Chondrocyte (in vitro differentiated cells): ENCODE data around the gene KIAA0232. TPM values are rescaled to one million over a fixed set of nuclear protein-coding genes. Genes with fewer than 3 reads are reported as not detected.

Experiments used
- DNase-seq: peaks from one replicate; pipeline ENCODE4 v3.0.0; 2021; ENCODE audit warnings: mixed read lengths, low spot score
- H3K27ac Mint-ChIP-seq: one replicate; pipeline ENCODE4 v1.8.0; 2021; ENCODE audit warnings: mild to moderate bottlenecking, moderate library complexity, mixed read lengths; ENCODE audit not compliant: unreplicated experiment
- H3K27me3 Mint-ChIP-seq: 2 replicates; pipeline ENCODE4 v1.8.0; 2021; ENCODE audit warnings: low read depth, mixed read lengths
- H3K36me3 Mint-ChIP-seq: 2 replicates; pipeline ENCODE4 v1.8.0; 2021; ENCODE audit warnings: low read depth, mixed read lengths
- H3K4me1 Mint-ChIP-seq: 2 replicates; pipeline ENCODE4 v1.8.0; 2021; ENCODE audit warnings: low read depth, mild to moderate bottlenecking, mixed read lengths
- H3K4me3 Mint-ChIP-seq: one replicate; pipeline ENCODE4 v1.8.0; 2021; ENCODE audit warnings: mild to moderate bottlenecking, moderate library complexity, mixed read lengths; ENCODE audit not compliant: unreplicated experiment
- H3K9me3 Mint-ChIP-seq: 2 replicates; pipeline ENCODE4 v1.8.0; 2021; ENCODE audit warnings: low read depth, mixed read lengths
- CTCF ChIP-seq: fragments of 200-600 bp; sonication (generic); IDR thresholded peaks from 2 replicates; pipeline ENCODE4 v1.5.0; 2021; ENCODE audit warnings: antibody characterized with exemption, mild to moderate bottlenecking, moderate library complexity
- total RNA-seq: library from RNA; stranded (reverse); gene quantifications from 3 replicates; pipeline ENCODE4 v1.2.1, GENCODE V29; 2021

The KIAA0232 gene
- total RNA-seq, 1 donor from 2014 or later: 24.7 TPM

DNA sequence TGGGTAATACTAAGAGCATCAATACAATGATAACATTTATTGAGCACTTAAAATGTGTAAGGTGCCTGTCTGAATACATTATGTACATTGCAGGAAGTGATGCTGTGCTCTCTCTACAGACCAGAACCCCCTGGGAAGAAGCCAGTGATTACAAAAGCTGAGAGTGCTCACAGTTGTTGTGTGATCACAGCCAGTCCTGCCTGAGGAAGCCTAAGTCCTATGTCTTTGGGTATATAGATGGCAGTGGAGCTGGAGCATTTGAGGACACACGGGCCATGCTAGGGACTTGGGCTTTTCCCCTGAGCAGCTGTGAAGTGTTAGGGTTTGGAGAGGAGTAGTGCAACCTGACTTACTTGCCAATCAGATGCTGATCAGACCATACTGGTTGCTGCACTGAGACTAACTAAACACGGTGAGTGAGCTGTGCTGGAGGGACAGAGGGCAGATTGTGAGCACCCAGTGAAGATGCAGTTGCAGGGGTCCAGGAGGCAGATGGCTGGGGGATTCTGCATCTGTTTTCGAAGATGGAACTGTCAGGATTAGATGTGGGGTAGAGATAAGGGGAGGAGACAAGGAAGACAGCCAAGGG lies 66.3 kb downstream of the KIAA0232 start:
- DNase-seq: no peak

DNA sequence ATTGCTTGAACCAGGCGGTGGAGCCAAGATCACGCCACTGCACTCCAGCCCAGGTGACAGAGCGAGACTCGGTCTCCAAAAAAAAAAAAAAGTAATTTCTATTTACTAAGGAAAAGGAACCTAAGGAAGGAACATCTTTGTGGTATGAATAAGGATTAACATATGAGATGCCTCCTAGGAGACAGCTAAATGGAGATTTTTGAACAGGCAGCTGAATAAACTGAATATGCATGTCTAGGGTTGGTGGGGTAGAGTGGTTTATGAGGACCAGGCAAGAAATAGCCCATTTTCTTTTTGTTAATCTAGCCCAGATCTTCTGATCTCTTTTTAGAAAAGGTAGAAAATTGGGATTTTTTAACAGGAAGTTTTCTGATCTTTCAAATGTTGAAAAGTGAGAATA lies 67.2 kb downstream of the KIAA0232 start:
- Mint-ChIP-seq H3K27ac (no peak overlapping the region), H3K9me3 (no peaks in the 10 kb centered on the region), H3K27me3 (no peaks in the 10 kb centered on the region), H3K4me3 (no peak overlapping the region), H3K4me1 (peaks cover 5% of the 10 kb centered on the region), H3K36me3 (peaks cover 12% of the 10 kb centered on the region)
- no peak for TF ChIP-seq CTCF
- no peak for DNase-seq

More for the DNA sequence above, 66.3 kb downstream of the KIAA0232 start:
- H3K36me3 Mint-ChIP-seq: peaks cover 16% of the 10 kb centered on the region
- no peak for TF ChIP-seq CTCF
- peaks cover 3% of the 10 kb centered on the region for H3K4me1 Mint-ChIP-seq
- H3K9me3 Mint-ChIP-seq: no peaks in the 10 kb centered on the region
- no peak overlapping the region for H3K4me3 Mint-ChIP-seq
- H3K27me3 Mint-ChIP-seq: no peaks in the 10 kb centered on the region
- H3K27ac Mint-ChIP-seq: no peak overlapping the region

DNA sequence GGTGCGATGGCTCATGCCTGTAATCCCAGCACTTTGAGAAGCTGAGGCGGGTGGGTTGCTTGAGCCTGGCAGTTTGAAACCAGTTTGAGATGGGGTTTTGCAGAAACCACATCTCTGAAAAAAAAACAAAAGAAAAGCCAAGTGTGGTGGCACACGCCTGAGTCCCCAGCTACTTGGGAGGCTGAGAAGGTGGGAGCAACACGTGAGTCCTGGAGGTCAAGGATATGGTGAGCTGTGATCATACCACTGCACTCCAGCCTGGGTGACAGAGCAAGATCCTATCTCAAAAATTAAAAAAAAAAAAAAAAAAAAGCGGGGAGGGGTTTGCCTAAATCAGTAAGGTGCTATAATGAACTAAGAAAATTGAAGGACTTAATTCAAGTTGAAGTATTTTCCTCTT lies 68.9 kb downstream of the KIAA0232 start:
- Mint-ChIP-seq H3K27me3 (no peaks in the 10 kb centered on the region), H3K36me3 (peaks cover 11% of the 10 kb centered on the region), H3K27ac (no peak overlapping the region), H3K9me3 (no peaks in the 10 kb centered on the region), H3K4me3 (no peak overlapping the region), H3K4me1 (peaks cover 14% of the 10 kb centered on the region)
- no peak for TF ChIP-seq CTCF
- no peak for DNase-seq

GRCh38 chr4:6851962-6852361 lies 69.4 kb downstream of the KIAA0232 start:
- H3K4me3 Mint-ChIP-seq: no peak overlapping the region
- no peaks in the 10 kb centered on the region for H3K9me3 Mint-ChIP-seq

GRCh38 chr4:6852582-6852981 lies 70.1 kb downstream of the KIAA0232 start:
- no peak for TF ChIP-seq CTCF
- Mint-ChIP-seq H3K9me3 (no peaks in the 10 kb centered on the region), H3K36me3 (peaks cover 11% of the 10 kb centered on the region), H3K4me1 (peaks cover 18% of the 10 kb centered on the region), H3K27ac (no peak overlapping the region), H3K27me3 (no peaks in the 10 kb centered on the region), H3K4me3 (no peak overlapping the region)
- DNase-seq: no peak

More at GRCh38 chr4:6851962-6852361, 69.4 kb downstream of the KIAA0232 start:
- no peaks in the 10 kb centered on the region for H3K27me3 Mint-ChIP-seq
- no peak for DNase-seq
- H3K27ac Mint-ChIP-seq: no peak overlapping the region
- H3K4me1 Mint-ChIP-seq: peaks cover 18% of the 10 kb centered on the region
- TF ChIP-seq CTCF: no peak
- peaks cover 11% of the 10 kb centered on the region for H3K36me3 Mint-ChIP-seq
